Adrenal gland (tissue), 5 donors: ENCODE measurements around the gene ELOVL7.

Source experiments
- POLR2A ChIP-seq, 2 donors: fragments of 450-650 bp; IDR thresholded peaks; one replicate each; pipeline ENCODE4 v1.6.1; 2017; ENCODE audit warnings: antibody characterized with exemption in 2 of 2, mild to moderate bottlenecking in 2 of 2, moderate library complexity in 1 of 2
- TF ChIP-seq, protein P1 (sequence below), 6 experiments: fragments of 450-650 bp in 4 of 6; fragments of 200-600 bp in 2 of 6; sonication (generic) in 1 of 6; IDR thresholded peaks; 1 replicate in 5 of 6; 2 replicates in 1 of 6; pipeline versions ENCODE4 v1.5.1 to v1.8.0; 2016 to 2021; ENCODE audit warnings: antibody characterized with exemption in 6 of 6, mild to moderate bottlenecking in 2 of 6, moderate library complexity in 1 of 6
- donor health status: DM: no; HTN: no; CAD: no.

DNA sequence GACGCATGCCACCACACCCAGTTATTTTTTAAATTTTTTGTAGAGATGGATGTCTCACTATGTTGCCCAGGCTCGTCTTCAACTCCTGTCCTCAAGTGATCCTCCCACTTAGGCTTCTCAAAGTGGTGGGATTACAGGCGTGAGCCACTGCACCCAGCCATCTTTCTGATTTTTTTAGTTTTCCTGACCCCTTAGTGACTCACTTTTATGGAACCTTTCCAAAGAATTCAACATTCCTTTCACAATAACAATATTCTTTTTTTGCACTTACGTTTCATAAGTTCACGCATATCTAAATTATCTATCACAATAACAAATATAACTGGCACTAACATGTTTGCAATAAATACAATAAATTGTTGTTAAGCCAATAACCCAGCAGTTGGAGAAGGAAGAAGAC is 8.5 kb downstream of the ELOVL7 start:
- TF ChIP-seq, protein P1, sequence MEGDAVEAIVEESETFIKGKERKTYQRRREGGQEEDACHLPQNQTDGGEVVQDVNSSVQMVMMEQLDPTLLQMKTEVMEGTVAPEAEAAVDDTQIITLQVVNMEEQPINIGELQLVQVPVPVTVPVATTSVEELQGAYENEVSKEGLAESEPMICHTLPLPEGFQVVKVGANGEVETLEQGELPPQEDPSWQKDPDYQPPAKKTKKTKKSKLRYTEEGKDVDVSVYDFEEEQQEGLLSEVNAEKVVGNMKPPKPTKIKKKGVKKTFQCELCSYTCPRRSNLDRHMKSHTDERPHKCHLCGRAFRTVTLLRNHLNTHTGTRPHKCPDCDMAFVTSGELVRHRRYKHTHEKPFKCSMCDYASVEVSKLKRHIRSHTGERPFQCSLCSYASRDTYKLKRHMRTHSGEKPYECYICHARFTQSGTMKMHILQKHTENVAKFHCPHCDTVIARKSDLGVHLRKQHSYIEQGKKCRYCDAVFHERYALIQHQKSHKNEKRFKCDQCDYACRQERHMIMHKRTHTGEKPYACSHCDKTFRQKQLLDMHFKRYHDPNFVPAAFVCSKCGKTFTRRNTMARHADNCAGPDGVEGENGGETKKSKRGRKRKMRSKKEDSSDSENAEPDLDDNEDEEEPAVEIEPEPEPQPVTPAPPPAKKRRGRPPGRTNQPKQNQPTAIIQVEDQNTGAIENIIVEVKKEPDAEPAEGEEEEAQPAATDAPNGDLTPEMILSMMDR (IDR thresholded peaks at IDR 0.05): no peak
- no peak for TF ChIP-seq POLR2A (IDR thresholded peaks at IDR 0.05)
